C4-2B (cell line): ENCODE results near the gene NEMP1.
"Not testable (repeated sequence)": the region's sequence is repeated elsewhere in the genome, so short reads cannot be mapped to it uniquely, and the experiment has no call there.

Experiments used
- H3K27ac ChIP-seq: fragments of 450-650 bp; 2 replicates; pipeline ENCODE4 v1.5.1; 2017
- ZFX ChIP-seq: fragments of 450-650 bp; IDR thresholded peaks from 2 replicates; pipeline ENCODE4 v1.6.1; 2017
- TF ChIP-seq, protein P1 (sequence below): fragments of 450-650 bp; conservative IDR thresholded peaks from 2 replicates; pipeline ENCODE4 v1.5.1; 2017; ENCODE audit warnings: mild to moderate bottlenecking

Gene NEMP1

DNA sequence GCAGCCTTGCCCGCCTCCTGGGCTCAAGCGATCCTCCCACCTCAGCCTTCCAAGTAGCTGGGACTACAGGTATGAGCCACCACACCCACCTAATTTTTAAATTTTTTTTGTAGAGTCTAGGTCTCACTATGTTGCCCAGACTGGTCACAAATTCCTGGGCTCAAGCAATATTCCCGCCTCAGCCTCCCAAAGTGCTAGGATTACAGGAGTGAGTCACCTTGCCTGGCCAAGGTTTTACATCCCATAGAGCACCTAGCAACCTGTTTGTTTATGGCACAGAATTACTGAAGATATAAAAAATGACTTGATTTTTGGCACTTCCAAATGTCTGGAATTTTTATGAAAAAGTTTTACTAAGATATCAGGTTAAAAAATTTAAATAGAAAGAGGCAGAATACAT is 45.2 kb downstream of the NEMP1 start:
- no peak overlapping the region for H3K27ac ChIP-seq
- TF ChIP-seq, protein P1, sequence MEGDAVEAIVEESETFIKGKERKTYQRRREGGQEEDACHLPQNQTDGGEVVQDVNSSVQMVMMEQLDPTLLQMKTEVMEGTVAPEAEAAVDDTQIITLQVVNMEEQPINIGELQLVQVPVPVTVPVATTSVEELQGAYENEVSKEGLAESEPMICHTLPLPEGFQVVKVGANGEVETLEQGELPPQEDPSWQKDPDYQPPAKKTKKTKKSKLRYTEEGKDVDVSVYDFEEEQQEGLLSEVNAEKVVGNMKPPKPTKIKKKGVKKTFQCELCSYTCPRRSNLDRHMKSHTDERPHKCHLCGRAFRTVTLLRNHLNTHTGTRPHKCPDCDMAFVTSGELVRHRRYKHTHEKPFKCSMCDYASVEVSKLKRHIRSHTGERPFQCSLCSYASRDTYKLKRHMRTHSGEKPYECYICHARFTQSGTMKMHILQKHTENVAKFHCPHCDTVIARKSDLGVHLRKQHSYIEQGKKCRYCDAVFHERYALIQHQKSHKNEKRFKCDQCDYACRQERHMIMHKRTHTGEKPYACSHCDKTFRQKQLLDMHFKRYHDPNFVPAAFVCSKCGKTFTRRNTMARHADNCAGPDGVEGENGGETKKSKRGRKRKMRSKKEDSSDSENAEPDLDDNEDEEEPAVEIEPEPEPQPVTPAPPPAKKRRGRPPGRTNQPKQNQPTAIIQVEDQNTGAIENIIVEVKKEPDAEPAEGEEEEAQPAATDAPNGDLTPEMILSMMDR, result no peak
- no peak for TF ChIP-seq ZFX

GRCh38 chr12:57031789-57032188 is 46.8 kb downstream of the NEMP1 start:
- TF ChIP-seq ZFX, result no peak
- TF ChIP-seq, protein P1, result no peak
- H3K27ac ChIP-seq, result no peak overlapping the region

DNA sequence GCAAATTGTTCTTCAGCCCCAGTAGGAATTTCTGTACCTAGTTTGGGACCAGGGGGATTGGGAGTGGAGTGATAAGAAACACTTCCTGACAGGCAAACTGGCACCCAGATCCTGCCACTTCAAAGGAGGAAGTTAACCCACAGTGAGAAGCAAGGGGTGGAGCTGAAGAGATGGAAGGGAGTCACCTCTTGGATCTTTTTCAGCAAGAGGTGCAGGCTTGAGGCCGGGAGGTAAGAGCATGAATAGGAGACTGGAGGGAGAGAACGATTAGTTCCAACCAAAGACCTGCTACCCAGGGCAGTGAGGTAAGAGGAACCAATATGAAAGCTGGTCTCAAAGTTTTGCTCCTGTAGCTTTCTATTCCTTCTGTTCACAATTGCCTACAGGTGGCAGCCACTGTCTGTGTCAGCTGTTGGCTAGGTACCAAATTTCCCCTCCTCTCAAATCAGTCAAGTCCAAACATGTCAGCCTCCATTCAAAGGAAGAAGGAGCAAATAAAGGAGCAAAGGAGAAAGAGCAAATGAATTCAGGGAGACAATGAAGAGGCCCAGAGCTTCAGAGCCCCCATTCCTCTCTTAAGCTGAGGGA is 47.4 kb downstream of the NEMP1 start:
- no peak overlapping the region for H3K27ac ChIP-seq
- TF ChIP-seq ZFX, result no peak
- TF ChIP-seq, protein P1, result no peak

- TF ChIP-seq, protein P1, result no peak
- TF ChIP-seq ZFX, result no peak
- H3K27ac ChIP-seq, result no peak overlapping the region
Observed at GRCh38 chr12:57029457-57029856, 49.1 kb downstream of the NEMP1 start.

DNA sequence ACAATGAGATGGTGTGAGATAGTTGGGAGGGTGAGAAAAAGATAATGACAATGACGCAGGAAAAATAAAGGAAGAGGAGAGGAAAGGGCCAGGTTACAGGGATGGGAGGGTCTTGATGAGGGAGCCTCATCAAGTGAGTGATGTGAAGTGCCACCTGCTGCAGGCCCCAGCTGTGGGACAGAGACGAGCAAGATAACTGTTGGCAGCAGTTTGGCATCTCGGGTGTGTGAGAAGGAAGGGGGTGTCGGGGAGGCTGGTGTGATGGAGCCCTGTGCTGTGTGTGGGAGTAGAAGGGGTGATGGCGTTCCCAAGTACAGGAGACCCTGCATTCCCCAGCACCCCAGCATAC is 50.8 kb downstream of the NEMP1 start:
- no peak overlapping the region for H3K27ac ChIP-seq
- no peak for TF ChIP-seq ZFX
- TF ChIP-seq, protein P1, result no peak

GRCh38 chr12:57027011-57027804 is 51.4 kb downstream of the NEMP1 start:
- H3K27ac ChIP-seq, result no peak overlapping the region
- TF ChIP-seq, protein P1, result no peak
- TF ChIP-seq ZFX, result no peak

DNA sequence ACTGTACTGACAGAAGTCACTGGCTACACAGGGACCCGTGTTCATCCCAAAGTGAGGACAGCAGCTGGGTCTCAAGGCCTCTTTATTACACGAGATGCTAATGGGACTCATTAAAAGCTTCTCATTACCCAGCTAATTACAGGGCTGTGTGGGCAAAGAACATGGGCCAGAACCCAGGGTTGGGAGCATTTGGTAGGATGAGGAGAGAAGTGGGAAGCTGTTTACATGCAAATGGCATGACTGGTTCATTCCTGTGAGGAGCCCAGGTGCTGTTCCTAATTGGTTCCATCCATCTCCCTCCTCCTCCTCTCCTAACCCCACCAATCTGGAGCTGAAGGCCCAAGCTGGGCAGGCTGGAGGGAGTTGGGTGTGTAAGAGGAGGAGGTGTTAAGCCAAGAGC is 53.4 kb downstream of the NEMP1 start:
- H3K27ac ChIP-seq, result no peak overlapping the region
- TF ChIP-seq, protein P1, result no peak
- TF ChIP-seq ZFX, result no peak

DNA sequence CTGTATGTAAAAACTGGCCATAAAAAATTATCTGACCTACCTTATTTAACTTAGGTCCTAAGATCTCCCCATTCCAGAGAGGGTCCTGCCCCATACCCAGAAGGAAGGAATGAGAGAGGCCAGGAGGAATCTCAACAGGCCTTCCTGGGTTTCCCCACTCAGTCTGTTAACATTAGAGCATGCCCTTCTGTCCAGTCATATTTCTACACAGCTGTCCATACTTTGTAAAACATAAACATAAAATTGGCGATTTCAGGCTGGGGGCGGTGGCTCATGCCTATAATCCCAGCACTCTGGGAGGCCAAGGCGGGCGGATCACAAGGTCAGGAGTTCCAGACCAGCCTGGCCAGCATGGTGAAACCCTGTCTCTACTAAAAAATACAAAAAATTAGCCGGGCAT is 56.3 kb downstream of the NEMP1 start:
- H3K27ac ChIP-seq, result not testable (repeated sequence)
